RWPE2 (cell line): ENCODE measurements around the gene LCN2.
"Not testable (repeated sequence)": the region's sequence is repeated elsewhere in the genome, so short reads cannot be mapped to it uniquely, and the experiment has no call there.

Source experiments
- ATAC-seq: fragments of 200-7000 bp; cut with Tn5 transposase; 3 replicates; pipeline ENCODE4 v1.9.1; 2021; ENCODE audit warnings: low read depth
- DNase-seq: peaks from one replicate; pipeline ENCODE4 v3.0.0-alpha.2; 2020; ENCODE audit warnings: low spot score
- H3K27ac ChIP-seq: fragments of 450-650 bp; 2 replicates; pipeline ENCODE4 v1.5.1; 2017; ENCODE audit warnings: mild to moderate bottlenecking; ENCODE audit not compliant: poor library complexity, severe bottlenecking
- H3K27me3 ChIP-seq: fragments of 250-450 bp; sonication (Bioruptor Pico); 2 replicates; pipeline ENCODE4 v1.5.1; 2021; ENCODE audit warnings: mild to moderate bottlenecking, moderate library complexity; ENCODE audit not compliant: insufficient read depth, poor library complexity, severe bottlenecking
- H3K36me3 ChIP-seq: fragments of 250-450 bp; sonication (Bioruptor Pico); 2 replicates; pipeline ENCODE4 v1.5.1; 2020; ENCODE audit warnings: low read depth, mild to moderate bottlenecking, moderate library complexity
- H3K4me1 ChIP-seq: fragments of 250-450 bp; sonication (Bioruptor Pico); 2 replicates; pipeline ENCODE4 v1.5.1; 2021; ENCODE audit warnings: mild to moderate bottlenecking, moderate library complexity; ENCODE audit not compliant: insufficient read depth, poor library complexity, severe bottlenecking
- H3K4me3 ChIP-seq: fragments of 250-450 bp; sonication (Bioruptor Pico); 2 replicates; pipeline ENCODE4 v1.5.1; 2021; ENCODE audit warnings: mild to moderate bottlenecking, moderate library complexity; ENCODE audit not compliant: severe bottlenecking
- H3K9me3 ChIP-seq: fragments of 250-450 bp; sonication (Bioruptor Pico); 2 replicates; pipeline ENCODE4 v1.5.1; 2021; ENCODE audit warnings: mild to moderate bottlenecking, moderate library complexity; ENCODE audit not compliant: severe bottlenecking
- CTCF ChIP-seq: fragments of 450-650 bp; IDR thresholded peaks from one replicate; pipeline ENCODE4 v1.5.1; 2017; ENCODE audit warnings: mild to moderate bottlenecking, moderate library complexity; ENCODE audit not compliant: poor library complexity, severe bottlenecking

LCN2 gene

GRCh38 chr9:128128836-128129590 lies 20.2 kb upstream of the LCN2 start:
- DNase-seq = peak; percentile 56
- no peak for ATAC-seq
- no peak for TF ChIP-seq CTCF
- Histone ChIP-seq H3K36me3 (peaks cover 13% of the 10 kb centered on the region), H3K27me3 (no peaks in the 10 kb centered on the region), H3K9me3 (no peaks in the 10 kb centered on the region), H3K4me3 (peak overlapping the region; percentile 92), H3K4me1 (peaks cover 6% of the 10 kb centered on the region), H3K27ac (peak overlapping the region; percentile 78)

GRCh38 chr9:128129976-128130590 lies 19.2 kb upstream of the LCN2 start:
- TF ChIP-seq CTCF = peak; percentile 51
- ATAC-seq, H3K4me1 ChIP-seq, H3K36me3 ChIP-seq, H3K9me3 ChIP-seq, H3K27me3 ChIP-seq, H3K27ac ChIP-seq, H3K4me3 ChIP-seq: not testable (repeated sequence)
- DNase-seq = peak; percentile 11

- not testable (repeated sequence) for ATAC-seq, H3K36me3 ChIP-seq, H3K4me1 ChIP-seq, H3K4me3 ChIP-seq, H3K9me3 ChIP-seq, H3K27ac ChIP-seq, H3K27me3 ChIP-seq
- DNase-seq = peak; percentile 2
Measured at GRCh38 chr9:128130651-128131050, 18.6 kb upstream of the LCN2 start.

GRCh38 chr9:128131346-128131745 lies 17.9 kb upstream of the LCN2 start:
- DNase-seq, H3K4me1 ChIP-seq, H3K4me3 ChIP-seq, H3K27me3 ChIP-seq, H3K36me3 ChIP-seq, H3K27ac ChIP-seq, H3K9me3 ChIP-seq, ATAC-seq: not testable (repeated sequence)

GRCh38 chr9:128132139-128132538 lies 17.1 kb upstream of the LCN2 start:
- H3K4me1 ChIP-seq, H3K27ac ChIP-seq, H3K27me3 ChIP-seq, H3K4me3 ChIP-seq, H3K9me3 ChIP-seq, ATAC-seq, DNase-seq, H3K36me3 ChIP-seq: not testable (repeated sequence)

GRCh38 chr9:128135561-128135960 lies 13.7 kb upstream of the LCN2 start:
- not testable (repeated sequence) for ATAC-seq, H3K36me3 ChIP-seq, H3K9me3 ChIP-seq, H3K4me1 ChIP-seq, H3K27me3 ChIP-seq, DNase-seq, H3K27ac ChIP-seq, H3K4me3 ChIP-seq
